AG10803 (cell line): ENCODE data around the gene GRIA1.

ENCODE experiments used
- DNase-seq: peaks from one replicate; pipeline ENCODE4 v3.0.0; 2010; ENCODE audit warnings: low read depth
- H3K4me3 ChIP-seq: 2 replicates; pipeline ENCODE4 v1.5.1; 2011; ENCODE audit warnings: mild to moderate bottlenecking, low read length, control low read depth
- TF ChIP-seq, protein P1 (sequence below): conservative IDR thresholded peaks from 2 replicates; pipeline ENCODE4 v1.5.1; 2011; ENCODE audit warnings: mild to moderate bottlenecking, low read length, control low read depth, inconsistent platforms

The GRIA1 gene

DNA sequence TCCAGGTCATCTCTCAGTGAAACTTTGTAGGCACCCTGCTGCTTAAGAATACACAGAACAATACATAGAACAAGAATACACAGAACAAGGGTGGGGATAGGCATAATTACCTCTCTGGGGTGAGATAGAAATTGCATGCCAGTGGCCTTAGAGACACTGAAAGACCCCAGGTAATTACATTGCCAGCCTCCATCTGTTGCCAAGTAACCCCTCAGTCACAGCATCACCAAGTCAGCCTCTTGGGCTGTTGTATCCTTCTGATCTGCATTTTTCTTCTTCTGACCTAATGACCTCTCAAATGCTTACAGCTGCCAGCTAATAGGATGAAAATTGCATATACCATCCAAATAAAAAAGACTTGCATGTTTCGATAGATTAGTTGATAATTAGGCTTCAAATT is 167.7 kb downstream of the GRIA1 start:
- no peak for DNase-seq
- TF ChIP-seq, protein P1, sequence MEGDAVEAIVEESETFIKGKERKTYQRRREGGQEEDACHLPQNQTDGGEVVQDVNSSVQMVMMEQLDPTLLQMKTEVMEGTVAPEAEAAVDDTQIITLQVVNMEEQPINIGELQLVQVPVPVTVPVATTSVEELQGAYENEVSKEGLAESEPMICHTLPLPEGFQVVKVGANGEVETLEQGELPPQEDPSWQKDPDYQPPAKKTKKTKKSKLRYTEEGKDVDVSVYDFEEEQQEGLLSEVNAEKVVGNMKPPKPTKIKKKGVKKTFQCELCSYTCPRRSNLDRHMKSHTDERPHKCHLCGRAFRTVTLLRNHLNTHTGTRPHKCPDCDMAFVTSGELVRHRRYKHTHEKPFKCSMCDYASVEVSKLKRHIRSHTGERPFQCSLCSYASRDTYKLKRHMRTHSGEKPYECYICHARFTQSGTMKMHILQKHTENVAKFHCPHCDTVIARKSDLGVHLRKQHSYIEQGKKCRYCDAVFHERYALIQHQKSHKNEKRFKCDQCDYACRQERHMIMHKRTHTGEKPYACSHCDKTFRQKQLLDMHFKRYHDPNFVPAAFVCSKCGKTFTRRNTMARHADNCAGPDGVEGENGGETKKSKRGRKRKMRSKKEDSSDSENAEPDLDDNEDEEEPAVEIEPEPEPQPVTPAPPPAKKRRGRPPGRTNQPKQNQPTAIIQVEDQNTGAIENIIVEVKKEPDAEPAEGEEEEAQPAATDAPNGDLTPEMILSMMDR: no peak
- H3K4me3 ChIP-seq: no peak overlapping the region

DNA sequence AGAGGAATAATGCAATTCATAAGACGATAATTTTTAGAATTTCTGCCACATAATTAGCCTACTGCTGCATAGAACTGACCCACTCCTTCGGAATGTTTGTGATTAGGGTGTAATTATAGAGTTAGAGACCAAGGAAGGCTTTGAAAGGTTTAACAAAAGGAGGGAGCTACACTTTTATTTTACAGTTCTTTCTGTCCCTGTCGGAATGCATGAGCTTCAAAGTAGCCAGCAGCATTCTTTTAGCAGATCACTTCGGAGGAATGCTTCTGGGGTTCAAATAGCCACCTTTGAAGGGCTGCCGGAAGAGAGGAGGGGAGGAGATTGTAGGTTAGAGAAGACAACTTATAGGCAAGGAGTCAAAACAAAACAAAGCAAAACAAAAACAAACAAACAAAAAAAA is 168.1 kb downstream of the GRIA1 start:
- DNase-seq: peak; percentile 6
- H3K4me3 ChIP-seq: no peak overlapping the region
- TF ChIP-seq, protein P1: no peak

DNA sequence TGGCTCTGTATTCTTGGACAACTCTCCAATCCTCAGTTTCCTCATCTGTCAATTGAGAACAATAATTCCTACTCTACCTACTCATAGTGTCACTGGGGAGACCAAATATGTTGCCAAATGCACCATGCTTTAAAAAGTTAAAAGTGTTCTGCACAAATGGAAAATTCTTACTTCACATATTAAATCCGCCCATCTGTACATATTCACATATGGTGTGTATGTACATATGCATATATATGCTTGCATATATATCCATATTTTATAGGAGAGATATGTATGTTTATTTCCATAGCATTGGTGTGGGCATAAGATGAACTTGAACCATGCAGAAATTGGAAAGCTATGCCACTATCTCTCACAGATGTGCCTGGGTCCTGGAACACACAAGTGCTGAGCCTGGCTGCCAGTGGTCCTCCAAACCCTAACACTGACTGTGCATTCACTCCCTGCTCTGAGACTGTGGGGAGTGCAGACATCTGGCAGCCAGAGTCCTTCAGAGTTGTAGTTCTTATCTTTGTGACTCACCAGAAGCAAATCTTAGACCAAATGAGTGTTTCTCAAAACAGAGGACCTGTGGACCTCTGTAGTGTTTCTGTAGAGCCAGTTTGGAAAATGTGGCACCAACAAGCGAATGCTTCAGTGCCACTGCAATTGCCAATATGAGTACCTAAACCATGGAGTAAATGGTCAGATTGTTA is 168.7 kb downstream of the GRIA1 start:
- TF ChIP-seq, protein P1: no peak
- DNase-seq: peak; percentile 78

DNA sequence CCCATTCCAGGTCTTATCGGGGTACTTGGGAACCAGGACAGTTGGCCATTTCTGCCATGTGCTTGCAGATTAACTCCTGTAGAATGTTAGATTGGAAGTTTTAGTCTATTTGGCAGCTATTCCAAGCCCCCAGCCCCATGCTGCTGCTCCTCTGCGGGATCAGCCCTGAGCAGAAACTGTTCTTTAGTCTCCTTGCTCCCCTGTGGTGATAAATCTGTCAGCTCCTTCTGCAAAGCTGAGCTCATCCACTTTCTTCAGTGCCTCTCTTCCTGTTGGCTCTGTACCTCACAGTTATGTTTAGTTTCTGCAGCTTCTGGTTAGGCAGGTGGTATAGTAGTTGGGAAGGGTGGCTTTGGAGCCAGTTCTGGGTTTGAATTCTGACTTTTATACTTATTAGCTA is 170.4 kb downstream of the GRIA1 start:
- DNase-seq: peak; percentile 40
- H3K4me3 ChIP-seq: no peak overlapping the region
- TF ChIP-seq, protein P1: no peak

More for the DNA sequence above, 168.7 kb downstream of the GRIA1 start:
- H3K4me3 ChIP-seq: no peak overlapping the region

DNA sequence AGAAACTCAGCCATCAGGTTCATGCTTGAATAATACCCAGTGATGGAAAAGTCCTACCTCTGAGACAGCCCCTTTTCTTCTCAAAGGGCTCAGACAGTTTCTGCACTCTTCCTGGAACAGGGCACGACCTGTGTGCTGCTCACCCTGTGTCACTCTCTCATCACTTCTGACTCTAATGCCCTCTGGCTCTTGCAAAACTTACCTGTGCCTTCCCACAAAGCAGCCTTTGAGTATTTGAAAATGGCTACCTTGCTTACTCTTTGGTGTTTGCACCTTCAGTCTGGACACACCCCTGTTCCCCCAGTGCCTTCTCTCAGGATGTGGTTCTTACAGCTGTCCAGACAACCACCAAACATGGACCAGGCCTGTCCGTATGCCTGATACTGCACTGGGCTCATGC is 171.4 kb downstream of the GRIA1 start:
- TF ChIP-seq, protein P1: no peak
- no peak overlapping the region for H3K4me3 ChIP-seq
- no peak for DNase-seq

DNA sequence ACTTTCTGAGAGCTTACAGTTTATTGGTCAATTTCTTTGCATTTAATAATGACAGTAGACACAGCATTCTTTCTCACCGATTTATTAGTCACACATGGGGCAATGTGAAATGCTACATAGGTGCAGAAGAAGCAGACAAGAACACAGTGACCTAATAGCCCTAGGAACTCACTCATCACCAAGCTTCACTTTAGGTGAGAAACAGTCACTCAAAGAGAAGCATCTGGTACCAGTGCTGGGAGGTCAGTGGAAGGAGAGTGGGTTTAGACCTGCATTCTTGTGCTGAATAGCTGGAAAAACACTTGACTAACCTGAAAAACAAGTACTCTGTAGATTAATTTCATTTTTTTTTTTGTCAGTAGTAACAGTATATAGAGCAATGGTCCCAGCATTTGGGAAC is 179.6 kb downstream of the GRIA1 start:
- no peak for DNase-seq
- no peak overlapping the region for H3K4me3 ChIP-seq
- TF ChIP-seq, protein P1: no peak

DNA sequence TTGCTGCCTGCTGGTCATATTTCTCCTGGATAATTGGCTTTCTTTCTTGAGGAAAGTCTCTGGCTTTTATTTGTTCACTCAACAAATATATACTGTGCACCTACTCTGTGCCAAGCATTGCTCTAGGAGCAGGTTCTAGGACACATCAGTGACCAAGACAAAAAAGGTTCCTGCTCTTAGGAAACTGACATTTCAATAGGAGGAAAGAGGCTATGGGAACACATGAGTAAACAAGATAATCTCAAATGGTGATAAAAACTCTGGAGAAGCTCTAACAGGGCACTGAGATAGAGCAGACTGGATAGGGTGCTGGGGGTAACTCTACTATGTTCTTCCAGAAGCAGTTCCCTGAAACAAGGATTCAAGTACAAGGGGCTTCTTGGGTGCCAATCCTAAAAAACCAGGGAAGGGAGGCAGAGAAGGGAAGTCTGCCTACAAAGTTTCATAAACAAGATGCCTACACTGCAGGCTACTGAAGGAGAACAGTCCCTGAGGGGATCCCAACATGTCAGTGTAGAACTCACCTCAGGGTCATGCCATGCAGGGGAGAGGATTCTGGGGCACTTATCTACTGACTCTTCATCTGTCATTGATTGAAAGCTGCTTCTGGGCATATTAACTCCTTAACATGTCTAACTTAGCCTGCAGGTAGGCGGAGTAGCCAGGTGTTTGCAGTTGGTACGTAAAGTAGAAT is 181.3 kb downstream of the GRIA1 start:
- no peak overlapping the region for H3K4me3 ChIP-seq
- no peak for DNase-seq
- TF ChIP-seq, protein P1: no peak
